ENCODE results near the gene CNTNAP2.
"Not testable (repeated sequence)": the region's sequence is repeated elsewhere in the genome, so short reads cannot be mapped to it uniquely, and the experiment has no call there.

CNTNAP2 gene

DNA sequence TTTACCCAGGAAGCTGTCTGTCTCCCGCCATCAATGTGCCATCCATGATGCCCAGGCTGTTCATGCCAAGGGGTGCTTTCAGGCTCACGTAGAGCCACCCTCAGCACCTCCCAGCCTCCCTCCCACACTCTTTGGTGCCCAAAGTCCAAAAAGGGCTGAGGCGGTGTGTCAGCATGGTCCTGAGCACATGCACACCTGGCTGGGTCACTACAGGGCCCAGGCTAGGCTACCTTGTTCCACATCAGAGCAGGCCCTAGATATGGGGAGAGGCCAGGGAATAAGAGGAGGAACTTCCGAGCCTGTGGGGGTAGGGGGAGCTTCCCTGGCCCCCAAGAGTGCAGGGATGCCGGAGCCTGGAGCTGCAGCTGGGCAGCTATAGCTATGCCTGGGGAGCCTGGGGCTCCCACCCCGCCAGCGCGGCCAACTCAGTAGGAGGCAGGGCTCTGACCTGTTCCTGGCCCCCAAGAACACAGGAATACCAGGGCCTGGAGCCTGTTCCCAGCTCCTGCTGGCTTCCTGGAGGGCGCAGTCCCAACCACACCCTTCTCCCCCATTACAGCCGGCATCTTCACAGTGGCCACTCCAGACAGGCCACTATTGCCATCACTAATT lies 2340.8 kb downstream of the CNTNAP2 start:
- no peak for TF ChIP-seq CTCF (conservative IDR thresholded peaks at IDR 0.05; ENCODE audit: low read depth, low read length)
- no peaks in the 10 kb centered on the region for H3K27me3 ChIP-seq (ENCODE audit: insufficient read depth, low read depth)

GRCh38 chr7:148458263-148458662 lies 2341.7 kb downstream of the CNTNAP2 start:
- no peak overlapping the region for H3K4me2 ChIP-seq
- H3K79me2 ChIP-seq (ENCODE audit: insufficient read depth, low read depth), result no peaks in the 10 kb centered on the region
- no peaks in the 10 kb centered on the region for H3K36me3 ChIP-seq (ENCODE audit: insufficient read depth)
- no peak for TF ChIP-seq CTCF (conservative IDR thresholded peaks at IDR 0.05; ENCODE audit: low read depth, low read length)
- no peaks in the 10 kb centered on the region for H4K20me1 ChIP-seq (ENCODE audit: insufficient read depth)
- H3K9ac ChIP-seq, result no peak overlapping the region
- no peak overlapping the region for H3K4me3 ChIP-seq (IDR thresholded peaks at IDR 0.05; ENCODE audit: insufficient read depth, low read depth, low read length)
- no peaks in the 10 kb centered on the region for H3K27me3 ChIP-seq (ENCODE audit: insufficient read depth, low read depth)
- no peak overlapping the region for H2AFZ ChIP-seq (ENCODE audit: low read depth)
- no peak overlapping the region for H3K27ac ChIP-seq
- no peaks in the 10 kb centered on the region for H3K4me1 ChIP-seq (ENCODE audit: low read depth, poor library complexity, severe bottlenecking)

More for the DNA sequence above, 2340.8 kb downstream of the CNTNAP2 start:
- no peak overlapping the region for H3K4me2 ChIP-seq
- H3K79me2 ChIP-seq (ENCODE audit: insufficient read depth, low read depth), result no peaks in the 10 kb centered on the region
- no peaks in the 10 kb centered on the region for H3K36me3 ChIP-seq (ENCODE audit: insufficient read depth)
- no peak overlapping the region for H3K9ac ChIP-seq
- H3K4me1 ChIP-seq (ENCODE audit: low read depth, poor library complexity, severe bottlenecking), result no peaks in the 10 kb centered on the region
- H3K27ac ChIP-seq, result no peak overlapping the region
- H3K4me3 ChIP-seq (IDR thresholded peaks at IDR 0.05; ENCODE audit: insufficient read depth, low read depth, low read length), result no peak overlapping the region
- H2AFZ ChIP-seq (ENCODE audit: low read depth), result no peak overlapping the region
- no peaks in the 10 kb centered on the region for H4K20me1 ChIP-seq (ENCODE audit: insufficient read depth)

- Histone ChIP-seq H3K79me2 (ENCODE audit: insufficient read depth, low read depth) (no peaks in the 10 kb centered on the region), H4K20me1 (ENCODE audit: insufficient read depth) (no peaks in the 10 kb centered on the region), H3K4me3 (IDR thresholded peaks at IDR 0.05; ENCODE audit: insufficient read depth, low read depth, low read length) (no peak overlapping the region), H3K9ac (no peak overlapping the region), H3K36me3 (ENCODE audit: insufficient read depth) (no peaks in the 10 kb centered on the region), H2AFZ (ENCODE audit: low read depth) (no peak overlapping the region), H3K4me1 (ENCODE audit: low read depth, poor library complexity, severe bottlenecking) (no peaks in the 10 kb centered on the region), H3K27ac (no peak overlapping the region), H3K27me3 (ENCODE audit: insufficient read depth, low read depth) (no peaks in the 10 kb centered on the region), H3K4me2 (no peak overlapping the region)
- no peak for TF ChIP-seq CTCF (conservative IDR thresholded peaks at IDR 0.05; ENCODE audit: low read depth, low read length)
These were observed 2345.0 kb downstream of the CNTNAP2 start for GRCh38 chr7:148461392-148462179.

- not testable (repeated sequence) for H3K27me3 ChIP-seq (ENCODE audit: insufficient read depth, low read depth); H4K20me1 ChIP-seq (ENCODE audit: insufficient read depth); H3K36me3 ChIP-seq (ENCODE audit: insufficient read depth); H3K27ac ChIP-seq; H2AFZ ChIP-seq (ENCODE audit: low read depth); H3K4me1 ChIP-seq (ENCODE audit: low read depth, poor library complexity, severe bottlenecking); H3K9ac ChIP-seq; H3K4me3 ChIP-seq (IDR thresholded peaks at IDR 0.05; ENCODE audit: insufficient read depth, low read depth, low read length); H3K79me2 ChIP-seq (ENCODE audit: insufficient read depth, low read depth); H3K4me2 ChIP-seq
These were observed 2346.2 kb downstream of the CNTNAP2 start for GRCh38 chr7:148462774-148463173.

DNA sequence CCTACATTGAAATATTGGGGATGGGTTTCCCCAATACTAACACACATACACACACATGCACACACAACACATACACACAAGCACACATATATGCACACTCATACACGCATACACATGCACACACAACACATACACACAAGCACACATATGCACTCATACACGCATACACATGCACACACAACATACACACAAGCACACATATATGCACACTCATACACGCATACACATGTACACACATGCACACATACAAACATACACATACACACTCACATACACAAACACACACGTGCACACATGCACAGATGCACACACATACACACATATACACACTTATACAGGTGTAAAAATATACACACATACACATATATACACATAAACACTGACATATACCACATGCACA lies 2346.6 kb downstream of the CNTNAP2 start:
- Histone ChIP-seq H3K4me2 (no peak overlapping the region), H3K4me1 (ENCODE audit: low read depth, poor library complexity, severe bottlenecking) (no peaks in the 10 kb centered on the region), H2AFZ (ENCODE audit: low read depth) (no peak overlapping the region), H3K27ac (no peak overlapping the region), H3K79me2 (ENCODE audit: insufficient read depth, low read depth) (no peaks in the 10 kb centered on the region), H3K36me3 (ENCODE audit: insufficient read depth) (no peaks in the 10 kb centered on the region), H3K4me3 (IDR thresholded peaks at IDR 0.05; ENCODE audit: insufficient read depth, low read depth, low read length) (no peak overlapping the region), H4K20me1 (ENCODE audit: insufficient read depth) (no peaks in the 10 kb centered on the region), H3K27me3 (ENCODE audit: insufficient read depth, low read depth) (no peaks in the 10 kb centered on the region), H3K9ac (no peak overlapping the region)
- no peak for TF ChIP-seq CTCF (conservative IDR thresholded peaks at IDR 0.05; ENCODE audit: low read depth, low read length)

All from KMS-11 (cell line).